K562 (cell line): ENCODE results near the gene CLDN7. TPM values are rescaled to one million over a fixed set of nuclear protein-coding genes. Genes with fewer than 3 reads are reported as not detected.

Experiments
- ATAC-seq: fragments of 200-7000 bp; cut with Tn5 transposase; 3 replicates; pipeline ENCODE4 v1.9.1; 2020; ENCODE audit warnings: moderate library complexity
- BruUV-seq: library from RNA; stranded (reverse); fragments of 400-500 nt; replicated peaks from 2 replicates; lab custom pipeline; 2021; lab: Mats Ljungman, UMichigan
- CTCF ChIA-PET: fragments of 300-600 bp; formaldehyde crosslinking; extraction: SDS; loops from one replicate; lab custom pipeline; 2021; ENCODE audit warnings: low intra/inter-chr PET ratio; lab: Yijun Ruan, JAX
- POLR2A ChIA-PET: fragments of 300-600, 350-650 bp; sonication (Branson Sonifier 250); formaldehyde crosslinking; extraction: SDS; loops from one replicate; lab custom pipeline; 2021; ENCODE audit warnings: antibody characterized with exemption, inconsistent platforms; lab: Yijun Ruan, JAX
- DNase-seq, 4 experiments: peaks; one replicate each; pipeline versions ENCODE4 v3.0.0 to v3.0.0-alpha.2; 2011 to 2018; ENCODE audit warnings: low spot score in 3 of 4, mixed read lengths in 3 of 4; ENCODE audit errors: extremely low read depth in 1 of 4
- FAIRE-seq: peaks from 2 replicates; lab custom pipeline; 2011; peaks lifted over from hg19 to GRCh38; lab: Jason Lieb, UNC
- H2AFZ ChIP-seq: 2 replicates; pipeline ENCODE4 v1.6.0; 2011; ENCODE audit warnings: low read depth, low read length, control low read depth, inconsistent platforms
- H3K27ac ChIP-seq: fragments of 200-600 bp; 3 replicates; pipeline ENCODE4 v1.8.0; 2011; ENCODE audit warnings: low read depth, mild to moderate bottlenecking, control low read depth, inconsistent platforms, low read length, moderate library complexity, mixed read lengths; ENCODE audit errors: extremely low read depth
- H3K27me3 ChIP-seq, 2 experiments: fragments of 300-600 bp in 1 of 2; 2 replicates in 1 of 2; 3 replicates in 1 of 2; pipeline versions ENCODE4 v1.6.0 to v1.8.0; 2011; ENCODE audit warnings: inconsistent platforms in 2 of 2, low read length in 2 of 2, mild to moderate bottlenecking in 1 of 2, mixed read lengths in 1 of 2, moderate library complexity in 1 of 2; ENCODE audit not compliant: control insufficient read depth in 2 of 2, insufficient read depth in 2 of 2
- H3K36me3 ChIP-seq: fragments of 300-600 bp; 3 replicates; pipeline ENCODE4 v1.8.0; 2011; ENCODE audit warnings: mild to moderate bottlenecking, low read length, inconsistent platforms; ENCODE audit not compliant: control insufficient read depth, insufficient read depth
- H3K4me1 ChIP-seq, 2 experiments: fragments of 200-600 bp in 1 of 2; replicated peaks in 1 of 2; 2 replicates in 1 of 2; 3 replicates in 1 of 2; pipeline versions ENCODE4 v1.5.1 to v1.8.0; 2011; ENCODE audit warnings: inconsistent platforms in 2 of 2, low read length in 2 of 2, mild to moderate bottlenecking in 1 of 2, mixed read lengths in 1 of 2, moderate library complexity in 1 of 2; ENCODE audit not compliant: control insufficient read depth in 2 of 2, insufficient read depth in 2 of 2
- H3K4me2 ChIP-seq: 2 replicates; pipeline ENCODE4 v1.6.1; 2011; ENCODE audit warnings: low read length, control low read depth, inconsistent platforms, mixed read lengths; ENCODE audit not compliant: insufficient read depth
- H3K4me3 ChIP-seq: fragments of 200-600 bp; sonication (generic), shearing (Covaris generic); 2 replicates; pipeline ENCODE4 v1.5.1; 2016; ENCODE audit warnings: control low read depth, inconsistent platforms
- H3K79me2 ChIP-seq: fragments of 200-600 bp; 3 replicates; pipeline ENCODE4 v1.8.0; 2011; ENCODE audit warnings: low read length, inconsistent platforms; ENCODE audit not compliant: control insufficient read depth, insufficient read depth
- H3K9ac ChIP-seq, 2 experiments: 2 replicates each; pipeline versions ENCODE4 v1.6.0 to v1.6.1; 2011; ENCODE audit warnings: low read depth in 2 of 2, low read length in 2 of 2, control low read depth in 1 of 2, inconsistent platforms in 1 of 2, mild to moderate bottlenecking in 1 of 2, mixed read lengths in 1 of 2; ENCODE audit not compliant: insufficient read depth in 1 of 2
- H3K9me1 ChIP-seq: one replicate; pipeline ENCODE4 v1.6.0; 2011; ENCODE audit warnings: inconsistent platforms, mild to moderate bottlenecking, low read length, moderate library complexity; ENCODE audit not compliant: control insufficient read depth, insufficient read depth
- H3K9me3 ChIP-seq: replicated peaks from 2 replicates; pipeline ENCODE4 v1.5.1; 2011; ENCODE audit warnings: low read depth, low read length, inconsistent platforms; ENCODE audit not compliant: control insufficient read depth, insufficient read depth
- H4K20me1 ChIP-seq: replicated peaks from 2 replicates; pipeline ENCODE4 v1.6.1; 2011; ENCODE audit warnings: low read length, inconsistent platforms, mixed read lengths; ENCODE audit not compliant: control insufficient read depth, insufficient read depth
- BRD4 ChIP-seq: fragments of 200-600 bp; sonication (generic); IDR thresholded peaks from 2 replicates; pipeline ENCODE4 v1.6.1; 2017; ENCODE audit warnings: inconsistent platforms
- C11orf30 ChIP-seq: fragments of 450-650 bp; IDR thresholded peaks from 2 replicates; pipeline ENCODE4 v1.6.1; 2016; ENCODE audit warnings: low read depth, mild to moderate bottlenecking
- CBFA2T3 ChIP-seq: fragments of 450-650 bp; IDR thresholded peaks from 2 replicates; pipeline ENCODE4 v1.6.1; 2017
- CHD1 ChIP-seq: fragments of 200-600 bp; sonication (generic); IDR thresholded peaks from one replicate; pipeline ENCODE4 v1.6.1; 2012; ENCODE audit warnings: mild to moderate bottlenecking, moderate library complexity, low read length, inconsistent platforms
- EP300 ChIP-seq: IDR thresholded peaks from 2 replicates; pipeline ENCODE4 v1.6.1; 2012; ENCODE audit warnings: low read length, improper control_type of control experiment
- IFI16 ChIP-seq: fragments of 250-450 bp; sonication (Bioruptor Pico); IDR thresholded peaks from 2 replicates; pipeline ENCODE4 v2.1.2; 2022; ENCODE audit warnings: mild to moderate bottlenecking, inconsistent platforms
- NCOR1 ChIP-seq: fragments of 450-650 bp; IDR thresholded peaks from 2 replicates; pipeline ENCODE4 v1.6.1; 2016; ENCODE audit warnings: mild to moderate bottlenecking, moderate library complexity
- NFRKB ChIP-seq: fragments of 450-650 bp; IDR thresholded peaks from 2 replicates; pipeline ENCODE4 v1.6.1; 2016; ENCODE audit warnings: low read depth
- NR2F6 ChIP-seq: fragments of 450-650 bp; formaldehyde crosslinking; IDR thresholded peaks from 2 replicates; pipeline ENCODE4 v1.4.0; 2020; ENCODE audit warnings: mild to moderate bottlenecking
- RAD51 ChIP-seq: fragments of 450-650 bp; IDR thresholded peaks from 2 replicates; pipeline ENCODE4 v1.7.1; 2016; ENCODE audit warnings: low read depth, mild to moderate bottlenecking, borderline replicate concordance
- REST ChIP-seq, 2 experiments: fragments of 450-650 bp; formaldehyde crosslinking in 1 of 2; IDR thresholded peaks; 2 replicates each; pipeline versions ENCODE4 v1.4.0 to v1.6.1; 2014 to 2020; ENCODE audit warnings: mild to moderate bottlenecking in 2 of 2, borderline replicate concordance in 1 of 2, low read depth in 1 of 2
- SUPT5H ChIP-seq: fragments of 450-650 bp; IDR thresholded peaks from 2 replicates; pipeline ENCODE4 v1.6.1; 2016
- TBP ChIP-seq: optimal IDR thresholded peaks from 2 replicates; pipeline ENCODE3; 2011; ENCODE audit warnings: low read depth, low read length, improper control_type of control experiment
- TCF7L2 ChIP-seq: fragments of 150-350 bp; IDR thresholded peaks from 2 replicates; pipeline ENCODE4 v1.6.1; 2016; ENCODE audit warnings: low read depth, mild to moderate bottlenecking, low read length, moderate library complexity
- ZNF143 ChIP-seq: sonication (generic); formaldehyde crosslinking; IDR thresholded peaks from 2 replicates; pipeline ENCODE4 v1.9.0; 2022; ENCODE audit warnings: mild to moderate bottlenecking, missing genetic modification reagents
- WGBS: fragments of 100-300 bp; shearing (Covaris generic); methylation state at CpG from one replicate; pipeline ENCODE4 v1.1.6; 2016; ENCODE audit warnings: low coverage, mixed read lengths; ENCODE audit not compliant: insufficient coverage; ENCODE audit errors: missing lambda C conversion rate; 5-methylcytosine and 5-hydroxymethylcytosine counted together
- in situ Hi-C: fragments of 300-500 bp; cut with MboI; formaldehyde crosslinking; loops from 4 replicates; pipeline ENCODE4 v1.15.0; 2018; ENCODE audit warnings: inconsistent platforms, mixed read lengths
- intact Hi-C: fragments of 100-400 bp; cut with micrococcal nuclease; formaldehyde crosslinking; loops from 2 replicates; pipeline ENCODE4 v1.14.2; 2022
- polyA plus RNA-seq, 8 experiments: library from polyadenylated mRNA; depleted of rRNA in 4 of 8; stranded (reverse) in 5 of 8; unstranded in 3 of 8; fragments of >200 nt; fragmentation: Nextera tagmentation in 2 of 8; fragmentation: Illumina TruSeq in 1 of 8; extraction: Ambion mirVana in 2 of 8; extraction: Trizol in 1 of 8; gene quantifications; 2 replicates each; pipeline versions ENCODE4 v1.2.1 to v1.2.3, GENCODE V29; 2011 to 2014; ENCODE audit warnings: inconsistent platforms in 1 of 8, missing spikeins in 1 of 8
- total RNA-seq, 7 experiments: library from RNA; depleted of rRNA in 6 of 7; stranded (reverse); fragments of >200 nt in 6 of 7; fragmentation: Illumina TruSeq in 2 of 7; extraction: Trizol in 2 of 7; gene quantifications; 2 replicates each; pipeline versions ENCODE4 v1.2.1 to v1.2.3, GENCODE V29; 2011 to 2021; ENCODE audit warnings: low replicate concordance in 1 of 7

Gene CLDN7
- total and polyA plus RNA-seq, 9 of the 15 experiments (the other 6 are each of a cell fraction or from before 2014, with no cell fraction given) = 2.2 to 14.5 (median 7.6) TPM

- intact Hi-C loops = no loop called here
- TSS peak; percentile 91 for BruUV-seq
- ATAC-seq (peak; percentile 59), DNase-seq (peak; percentile 35 to 83 (median 56)), FAIRE-seq (peak; percentile 79)
- H3K9me1 ChIP-seq = peaks cover 11% of the 10 kb centered on the region
- H3K4me1 ChIP-seq = peaks cover 21 to 24% of the 10 kb centered on the region in 2 experiments
- peaks cover 40% of the 10 kb centered on the region for H4K20me1 ChIP-seq
- ChIA-PET POLR2A (interaction anchor here (0.6 to 1.6 kb wide), 8 partner anchors 9 to 66 kb away, joined by 3 to 5 read pairs (median 3); partner anchors contain the start of gene NEURL4), CTCF (no interaction called here)
- peak overlapping the region; percentile 99 for H3K9ac ChIP-seq
- peak overlapping the region; percentile 96 for H3K4me3 ChIP-seq
- H3K27ac ChIP-seq = peak overlapping the region; percentile 93
- H3K9me3 ChIP-seq = no peaks in the 10 kb centered on the region
- H2AFZ ChIP-seq = no peak overlapping the region
- no peaks in the 10 kb centered on the region for H3K27me3 ChIP-seq
- H3K36me3 ChIP-seq = peaks cover 53% of the 10 kb centered on the region
- peak overlapping the region; percentile 97 for H3K4me2 ChIP-seq
- H3K79me2 ChIP-seq = peaks cover 43% of the 10 kb centered on the region
- 0% methylated on average over 12 of the region's 14 CpGs for WGBS
- in situ Hi-C loops = no loop called here
- TF ChIP-seq C11orf30 (0 out of 2 replicates have a peak, but pooled peaks have one; percentile 6), TCF7L2 (0 out of 2 replicates have a peak, but pooled peaks have one; percentile 15), ZNF143 (CRISPR knock-in tag) (peak; percentile 72), NCOR1 (0 out of 2 replicates have a peak, but pooled peaks have one; percentile 17), RAD51 (no peak), IFI16 (CRISPR knock-in tag) (no peak), EP300 (no peak), REST (IDR thresholded peaks at IDR 0.05; ENCODE audit: borderline replicate concordance) (peak; percentile 37; the same call in 1 of the 2 replicates), REST (CRISPR knock-in tag; IDR thresholded peaks at IDR 0.05; ENCODE audit: low read depth) (no peak), CHD1 (peak; percentile 86), TBP (peak; percentile 79), SUPT5H (peak; percentile 81), NR2F6 (CRISPR knock-in tag) (no peak), CBFA2T3 (no peak), NFRKB (0 out of 2 replicates have a peak, but pooled peaks have one; percentile 24), BRD4 (no peak)
Observed at GRCh38 chr17:7308625-7309433, 46.6 kb upstream of the CLDN7 start.
